Measurements from ENCODE around the gene CDC16.
"Not testable (repeated sequence)": the region's sequence is repeated elsewhere in the genome, so short reads cannot be mapped to it uniquely, and the experiment has no call there.

The CDC16 gene

GRCh38 chr13:114263578-114263977 is 28.9 kb downstream of the CDC16 start:
- peak; percentile 23 for FAIRE-seq
- no peak for DNase-seq (ENCODE audit: insufficient read length, low spot score)
- no peak for TF ChIP-seq POLR2A (IDR thresholded peaks at IDR 0.05; ENCODE audit: low read depth, low read length)

GRCh38 chr13:114264313-114264712 is 29.6 kb downstream of the CDC16 start:
- DNase-seq (ENCODE audit: insufficient read length, low spot score); FAIRE-seq: not testable (repeated sequence)

- no peak for DNase-seq (ENCODE audit: insufficient read length, low spot score)
- no peak for FAIRE-seq
- TF ChIP-seq POLR2A (IDR thresholded peaks at IDR 0.05; ENCODE audit: low read depth, low read length): no peak
These were observed 30.4 kb downstream of the CDC16 start for GRCh38 chr13:114264886-114265611.

GRCh38 chr13:114266241-114266640 is 31.5 kb downstream of the CDC16 start:
- DNase-seq (ENCODE audit: insufficient read length, low spot score) (no peak), FAIRE-seq (no peak)
- TF ChIP-seq POLR2A (IDR thresholded peaks at IDR 0.05; ENCODE audit: low read depth, low read length): no peak

- FAIRE-seq: no peak
- DNase-seq (ENCODE audit: insufficient read length, low spot score): no peak
- TF ChIP-seq POLR2A (IDR thresholded peaks at IDR 0.05; ENCODE audit: low read depth, low read length): no peak
These were observed 33.9 kb downstream of the CDC16 start for GRCh38 chr13:114268344-114269280.

GRCh38 chr13:114269281-114269770 is 34.6 kb downstream of the CDC16 start:
- FAIRE-seq: no peak
- DNase-seq (ENCODE audit: insufficient read length, low spot score): no peak
- TF ChIP-seq POLR2A (IDR thresholded peaks at IDR 0.05; ENCODE audit: low read depth, low read length): no peak

GRCh38 chr13:114272977-114273376 is 38.3 kb downstream of the CDC16 start:
- DNase-seq (ENCODE audit: insufficient read length, low spot score) (no peak), FAIRE-seq (peak; percentile 45)

GRCh38 chr13:114275304-114275703 is 40.6 kb downstream of the CDC16 start:
- no peak for DNase-seq (ENCODE audit: insufficient read length, low spot score)
- FAIRE-seq: peak; percentile 85
- no peak for TF ChIP-seq POLR2A (IDR thresholded peaks at IDR 0.05; ENCODE audit: low read depth, low read length)

More at GRCh38 chr13:114272977-114273376, 38.3 kb downstream of the CDC16 start:
- no peak for TF ChIP-seq POLR2A (IDR thresholded peaks at IDR 0.05; ENCODE audit: low read depth, low read length)

GRCh38 chr13:114279146-114279545 is 44.4 kb downstream of the CDC16 start:
- no peak for TF ChIP-seq POLR2A (IDR thresholded peaks at IDR 0.05; ENCODE audit: low read depth, low read length)
- FAIRE-seq (peak; percentile 79), DNase-seq (ENCODE audit: insufficient read length, low spot score) (no peak)

- FAIRE-seq: no peak
- no peak for DNase-seq (ENCODE audit: insufficient read length, low spot score)
- no peak for TF ChIP-seq POLR2A (IDR thresholded peaks at IDR 0.05; ENCODE audit: low read depth, low read length)
These were observed 45.2 kb downstream of the CDC16 start for GRCh38 chr13:114279758-114280355.

- peak; percentile 89 for DNase-seq (ENCODE audit: insufficient read length, low spot score)
- TF ChIP-seq POLR2A (IDR thresholded peaks at IDR 0.05; ENCODE audit: low read depth, low read length): peak; percentile 35; the same call in 1 of the 2 replicates
- FAIRE-seq: peak; percentile 81
These were observed 46.8 kb downstream of the CDC16 start, which contains the start of gene UPF3A for GRCh38 chr13:114281351-114282040. Gene UPF3A (plus strand): TSS chr13:114281601. CDS start chr13:114281640, 39 bp downstream.

- TF ChIP-seq POLR2A (IDR thresholded peaks at IDR 0.05; ENCODE audit: low read depth, low read length): peak; percentile 31; the same call in 1 of the 2 replicates
- peak; percentile 55 for FAIRE-seq
- DNase-seq (ENCODE audit: insufficient read length, low spot score): peak; percentile 71
These were observed 47.5 kb downstream of the CDC16 start for GRCh38 chr13:114282041-114282670.

- TF ChIP-seq POLR2A (IDR thresholded peaks at IDR 0.05; ENCODE audit: low read depth, low read length): no peak
- no peak for DNase-seq (ENCODE audit: insufficient read length, low spot score)
- FAIRE-seq: peak; percentile 64
These were observed 48.9 kb downstream of the CDC16 start for GRCh38 chr13:114283576-114283975.

All from H54 (cell line).